Kidney (tissue), 14 donors: ENCODE data around the gene ORMDL1. TPM values are rescaled to one million over a fixed set of nuclear protein-coding genes. Genes with fewer than 3 reads are reported as not detected.

Source experiments
- DNase-seq, 5 donors: peaks; one replicate each; pipeline ENCODE4 v3.0.0-alpha.2; 2013 to 2020
- FAIRE-seq: peaks from 2 replicates; lab custom pipeline; 2012; peaks lifted over from hg19 to GRCh38; lab: Jason Lieb, UNC
- H3K27ac ChIP-seq, 2 donors: one replicate each; pipeline ENCODE4 v1.7.0; 2013; ENCODE audit warnings: low read depth in 2 of 2, low read length in 2 of 2, inconsistent platforms in 1 of 2
- H3K27me3 ChIP-seq: one replicate; pipeline ENCODE4 v1.7.1; 2013; ENCODE audit warnings: low read length, inconsistent platforms; ENCODE audit not compliant: control insufficient read depth, insufficient read depth
- H3K36me3 ChIP-seq, 3 donors: one replicate each; pipeline versions ENCODE4 v1.7.0 to v1.7.1; 2013; ENCODE audit warnings: low read length in 3 of 3, control low read depth in 1 of 3, inconsistent platforms in 1 of 3; ENCODE audit not compliant: insufficient read depth in 3 of 3, control insufficient read depth in 2 of 3
- H3K4me1 ChIP-seq, 3 donors: one replicate each; pipeline versions ENCODE4 v1.7.0 to v1.7.1; 2013; ENCODE audit warnings: low read length in 3 of 3, inconsistent platforms in 1 of 3, low read depth in 1 of 3; ENCODE audit not compliant: control insufficient read depth in 2 of 3, insufficient read depth in 2 of 3
- H3K4me3 ChIP-seq, 3 donors: one replicate each; pipeline versions ENCODE4 v1.7.0 to v1.8.1; 2013; ENCODE audit warnings: low read length in 3 of 3, control low read depth in 1 of 3, inconsistent platforms in 1 of 3
- H3K9ac ChIP-seq, 3 donors: one replicate each; pipeline versions ENCODE4 v1.7.0 to v1.7.1; 2013; ENCODE audit warnings: low read length in 3 of 3, control low read depth in 1 of 3, inconsistent platforms in 1 of 3
- H3K9me3 ChIP-seq, 3 donors: one replicate each; pipeline versions ENCODE4 v1.7.0 to v1.7.1; 2013; ENCODE audit warnings: low read length in 3 of 3, control low read depth in 1 of 3, inconsistent platforms in 1 of 3; ENCODE audit not compliant: control insufficient read depth in 2 of 3, insufficient read depth in 1 of 3
- CTCF ChIP-seq: IDR thresholded peaks from 3 replicates; pipeline ENCODE4 v1.5.1; 2012; ENCODE audit warnings: mild to moderate bottlenecking, moderate library complexity, borderline replicate concordance; ENCODE audit not compliant: insufficient read depth; ENCODE audit errors: extremely low read depth
- intact Hi-C: fragments of 100-400 bp; cut with DNase I; formaldehyde crosslinking; loops from one replicate; pipeline ENCODE4 v1.11.1; 2022
- polyA plus RNA-seq: library from polyadenylated mRNA; stranded (reverse); fragments of 350-450 nt; fragmentation: Illumina TruSeq; extraction: RNeasy Lipid Tissue Mini Kit (QIAGEN cat#74804); gene quantifications from one replicate; pipeline ENCODE4 v1.2.3, GENCODE V29; 2014; ENCODE audit warnings: low read depth, low replicate concordance; ENCODE audit not compliant: insufficient read depth
- total RNA-seq: library from RNA; stranded (reverse); fragmentation: NEBNext Ultra II Directional; extraction: Animal tissue kit (Norgen Biotek cat#: 25700); gene quantifications from one replicate; pipeline ENCODE4 v1.2.1, GENCODE V29; 2021
- donor health status: control.
- donor health status: control.
- donor health status: control.
- donor health status: control.
- donor health status: control.
- donor health status: DM: yes; HTN: yes; CAD: no.
- donor health status: Normal renal cell carcinoma (clear cell type).

The ORMDL1 gene
- total and polyA plus RNA-seq, 2 donors from 2014 or later, result 53.2 to 61.2 TPM

- peaks cover 2 to 11% (median 7%) of the 10 kb centered on the region in 3 donors for H3K36me3 ChIP-seq
- peak; percentile 51 for TF ChIP-seq CTCF
- H3K27ac ChIP-seq, result no peak overlapping the region
- DNase-seq (peak in 3 of 5 donors; percentile 17 to 34 (median 18)), FAIRE-seq (no peak)
- H3K4me3 ChIP-seq, result no peak overlapping the region
- no peaks in the 10 kb centered on the region for H3K27me3 ChIP-seq
- H3K9me3 ChIP-seq, result no peaks in the 10 kb centered on the region
- no peaks in the 10 kb centered on the region for H3K4me1 ChIP-seq
- no peak overlapping the region for H3K9ac ChIP-seq
- intact Hi-C loops, result no loop called here
These were observed 33.0 kb downstream of the ORMDL1 start for GRCh38 chr2:189751080-189751658.

GRCh38 chr2:189729430-189729829, 54.7 kb downstream of the ORMDL1 start:
- DNase-seq (no peak), FAIRE-seq (no peak)
- Histone ChIP-seq H3K9me3 (no peaks in the 10 kb centered on the region), H3K4me1 (no peaks in the 10 kb centered on the region), H3K27ac (no peak overlapping the region), H3K9ac (no peak overlapping the region), H3K27me3 (no peaks in the 10 kb centered on the region), H3K36me3 (no peaks in the 10 kb centered on the region), H3K4me3 (no peak overlapping the region)
- TF ChIP-seq CTCF, result no peak
- intact Hi-C loops, result no loop called here

- no peak overlapping the region for H3K27ac ChIP-seq
- FAIRE-seq, result no peak
These were observed 57.3 kb downstream of the ORMDL1 start for GRCh38 chr2:189726849-189727248.

More at GRCh38 chr2:189726849-189727248, 57.3 kb downstream of the ORMDL1 start:
- H3K4me1 ChIP-seq, result no peaks in the 10 kb centered on the region
- no peak overlapping the region for H3K9ac ChIP-seq
- no peaks in the 10 kb centered on the region for H3K36me3 ChIP-seq
- intact Hi-C loops, result no loop called here
- H3K27me3 ChIP-seq, result no peaks in the 10 kb centered on the region
- no peaks in the 10 kb centered on the region for H3K9me3 ChIP-seq
- TF ChIP-seq CTCF, result no peak
- DNase-seq, result no peak
- no peak overlapping the region for H3K4me3 ChIP-seq
